IMR-90 (cell line): Measurements from ENCODE around the gene STAT1. TPM values are rescaled to one million over a fixed set of nuclear protein-coding genes. Genes with fewer than 3 reads are reported as not detected.
A peak's percentile ranks its signal among the peaks of the same experiment; 100 is the strongest.

Source experiments
- ATAC-seq: fragments of 200-7000 bp; cut with Tn5 transposase; 2 replicates; pipeline ENCODE4 v1.9.1; 2020; ENCODE audit warnings: low read depth, mild to moderate bottlenecking, moderate library complexity
- BruUV-seq: library from RNA; stranded (reverse); fragments of 400-500 nt; replicated peaks from 2 replicates; lab custom pipeline; 2021; lab: Mats Ljungman, UMichigan
- CTCF ChIA-PET: fragments of 300-600 bp; formaldehyde crosslinking; extraction: SDS; loops from one replicate; lab custom pipeline; 2021; ENCODE audit warnings: antibody characterized with exemption; lab: Yijun Ruan, JAX
- POLR2A ChIA-PET: fragments of 300-600 bp; sonication (Branson Sonifier 250); formaldehyde crosslinking; loops from one replicate; lab custom pipeline; 2022; ENCODE audit warnings: antibody characterized with exemption; ENCODE audit not compliant: unreplicated experiment; lab: Charles Lee
- DNase-seq: peaks from one replicate; pipeline ENCODE4 v3.0.0; 2013
- H2AFZ ChIP-seq: replicated peaks from 2 replicates; pipeline ENCODE3; 2013; ENCODE audit warnings: low read length, mild to moderate bottlenecking; ENCODE audit not compliant: poor library complexity
- H2AK5ac ChIP-seq: 2 replicates; pipeline ENCODE4 v1.6.1; 2013; ENCODE audit warnings: low read depth, low read length, inconsistent platforms
- H2AK9ac ChIP-seq: replicated peaks from 2 replicates; pipeline ENCODE3; 2013; ENCODE audit warnings: mild to moderate bottlenecking, low read depth, low read length, moderate library complexity; ENCODE audit not compliant: poor library complexity
- H2BK120ac ChIP-seq: 2 replicates; pipeline ENCODE4 v1.6.1; 2013; ENCODE audit warnings: low read depth, low read length, inconsistent platforms
- H2BK15ac ChIP-seq: 3 replicates; pipeline ENCODE4 v1.6.1; 2013; ENCODE audit warnings: low read depth, low read length, inconsistent platforms
- H2BK20ac ChIP-seq: 2 replicates; pipeline ENCODE4 v1.6.1; 2013; ENCODE audit warnings: low read depth, mild to moderate bottlenecking, inconsistent platforms, low read length, moderate library complexity
- H2BK5ac ChIP-seq: 2 replicates; pipeline ENCODE4 v1.6.1; 2013; ENCODE audit warnings: mild to moderate bottlenecking, low read depth, low read length, inconsistent platforms; ENCODE audit not compliant: poor library complexity, severe bottlenecking
- H3K14ac ChIP-seq: replicated peaks from 2 replicates; pipeline ENCODE4 v1.6.1; 2013; ENCODE audit warnings: low read depth, low read length, inconsistent platforms
- H3K18ac ChIP-seq: 2 replicates; pipeline ENCODE4 v1.6.1; 2013; ENCODE audit warnings: low read depth, low read length, control low read depth
- H3K23ac ChIP-seq: 2 replicates; pipeline ENCODE4 v1.6.1; 2013; ENCODE audit warnings: low read depth, low read length, inconsistent platforms
- H3K27ac ChIP-seq: 2 replicates; pipeline ENCODE4 v1.5.1; 2013; ENCODE audit warnings: mild to moderate bottlenecking, control low read depth, low read length; ENCODE audit not compliant: insufficient read depth
- H3K27me3 ChIP-seq: 2 replicates; pipeline ENCODE4 v1.6.1; 2013; ENCODE audit warnings: low read length; ENCODE audit not compliant: control insufficient read depth, insufficient read depth
- H3K36me3 ChIP-seq: 2 replicates; pipeline ENCODE4 v1.6.1; 2013; ENCODE audit warnings: low read length, mixed read lengths; ENCODE audit not compliant: control insufficient read depth, insufficient read depth
- H3K4ac ChIP-seq: 2 replicates; pipeline ENCODE4 v1.6.1; 2013; ENCODE audit warnings: low read depth, low read length, inconsistent platforms
- H3K4me1 ChIP-seq: 2 replicates; pipeline ENCODE4 v1.6.1; 2013; ENCODE audit warnings: low read length, mixed read lengths; ENCODE audit not compliant: control insufficient read depth, insufficient read depth
- H3K4me2 ChIP-seq: 2 replicates; pipeline ENCODE4 v1.6.1; 2013; ENCODE audit warnings: low read depth, mild to moderate bottlenecking, control low read depth, low read length, moderate library complexity
- H3K4me3 ChIP-seq: 2 replicates; pipeline ENCODE4 v1.5.1; 2013; ENCODE audit warnings: low read depth, mild to moderate bottlenecking, control low read depth, low read length, moderate library complexity; ENCODE audit not compliant: insufficient read depth
- H3K56ac ChIP-seq: 2 replicates; pipeline ENCODE4 v1.6.1; 2013; ENCODE audit warnings: low read length, inconsistent platforms; ENCODE audit not compliant: insufficient read depth; ENCODE audit errors: extremely low read depth
- H3K79me1 ChIP-seq, 2 experiments: 2 replicates each; pipeline ENCODE4 v1.6.1; 2013; ENCODE audit warnings: low read length in 2 of 2, inconsistent platforms in 1 of 2, low read depth in 1 of 2
- H3K9ac ChIP-seq: 2 replicates; pipeline ENCODE4 v1.6.1; 2013; ENCODE audit warnings: low read depth, low read length, control low read depth
- H3K9me1 ChIP-seq: 2 replicates; pipeline ENCODE4 v1.6.1; 2013; ENCODE audit warnings: low read length, inconsistent platforms; ENCODE audit not compliant: insufficient read depth
- H3K9me3 ChIP-seq: 2 replicates; pipeline ENCODE4 v1.6.1; 2013; ENCODE audit warnings: low read length; ENCODE audit not compliant: control insufficient read depth, insufficient read depth
- H4K20me1 ChIP-seq: 2 replicates; pipeline ENCODE4 v1.6.1; 2013; ENCODE audit warnings: low read length, inconsistent platforms; ENCODE audit not compliant: insufficient read depth
- H4K5ac ChIP-seq: 2 replicates; pipeline ENCODE4 v1.6.1; 2013; ENCODE audit warnings: mild to moderate bottlenecking, low read depth, low read length, control low read depth
- H4K8ac ChIP-seq, 2 experiments: 2 replicates each; pipeline ENCODE4 v1.6.1; 2013; ENCODE audit warnings: low read depth in 2 of 2, low read length in 2 of 2, control low read depth in 1 of 2, inconsistent platforms in 1 of 2
- H4K91ac ChIP-seq: 2 replicates; pipeline ENCODE4 v1.6.1; 2013; ENCODE audit warnings: low read depth, low read length, inconsistent platforms; ENCODE audit not compliant: insufficient read depth
- CEBPB ChIP-seq: IDR thresholded peaks from 2 replicates; pipeline ENCODE4 v1.6.1; 2012; ENCODE audit warnings: low read depth, low read length, improper control_type of control experiment
- CTCF ChIP-seq: conservative IDR thresholded peaks from 2 replicates; pipeline ENCODE4 v1.5.1; 2012; ENCODE audit warnings: mild to moderate bottlenecking, low read depth, low read length, improper control_type of control experiment
- FOS ChIP-seq: fragments of 150-350 bp; IDR thresholded peaks from 2 replicates; pipeline ENCODE4 v1.6.1; 2016; ENCODE audit warnings: low read depth, low read length
- RAD21 ChIP-seq: IDR thresholded peaks from 2 replicates; pipeline ENCODE4 v1.6.1; 2012; ENCODE audit warnings: low read length, improper control_type of control experiment
- WGBS, 2 experiments: methylation state at CpG; one replicate each; pipeline versions ENCODE4 v1.1.5 to v1.1.7; 2013; ENCODE audit warnings: missing lambda C conversion rate in 2 of 2; ENCODE audit not compliant: insufficient read length in 1 of 2; ENCODE audit errors: extremely low coverage in 2 of 2; 5-methylcytosine and 5-hydroxymethylcytosine counted together
- dilution Hi-C: fragments of 300-500 bp; cut with HindIII; formaldehyde crosslinking; loops from one replicate; pipeline ENCODE4 v1.14.3; 2018; ENCODE audit warnings: low sequenced_read_pairs; ENCODE audit not compliant: unreplicated experiment
- in situ Hi-C: fragments of 300-500 bp; cut with MboI; formaldehyde crosslinking; loops from 3 replicates; pipeline ENCODE4 v1.14.3; 2019; ENCODE audit warnings: low sequenced_read_pairs, inconsistent platforms, mixed read lengths
- intact Hi-C: fragments of 100-400 bp; cut with micrococcal nuclease; formaldehyde crosslinking; loops from 2 replicates; pipeline ENCODE4 v1.10.0; 2022
- polyA plus RNA-seq, 3 experiments: library from polyadenylated mRNA; depleted of rRNA; stranded (reverse); fragments of >200 nt; gene quantifications; 2 replicates each; pipeline ENCODE4 v1.2.3, GENCODE V29; 2012; ENCODE audit warnings: low replicate concordance in 1 of 3
- total RNA-seq: library from RNA; depleted of rRNA; stranded (reverse); fragments of >200 nt; gene quantifications from 2 replicates; pipeline ENCODE4 v1.2.3, GENCODE V29; 2012

STAT1 gene
- total and polyA plus RNA-seq, 2 of the 4 experiments (the other 2 are of a cell fraction) = 43.2 to 67.9 TPM

DNA sequence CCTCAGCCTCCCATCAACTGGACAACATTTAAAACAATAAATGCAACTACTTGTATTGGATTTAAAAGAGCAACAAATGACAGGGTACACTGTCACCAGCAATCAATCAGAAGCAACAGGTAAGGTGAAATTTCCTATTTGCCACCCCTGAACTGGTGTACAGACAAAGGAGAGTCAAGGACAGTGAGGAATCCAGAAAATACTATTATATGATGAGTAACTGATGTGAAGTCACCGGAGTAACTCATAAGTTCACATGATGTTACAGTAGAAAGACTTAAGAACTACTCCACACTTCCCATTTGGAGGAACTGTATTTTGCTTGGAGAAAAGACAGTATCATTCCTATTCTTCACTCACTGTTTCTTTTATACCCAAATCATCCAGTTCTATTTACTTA is 4.1 kb upstream of the STAT1 start:
- no peak overlapping the region for H3K18ac ChIP-seq
- in situ Hi-C loops (no loop called here), intact Hi-C loops (no loop called here), dilution Hi-C loops (no loop called here)
- H3K4me1 ChIP-seq = peaks cover 16% of the 10 kb centered on the region
- H3K23ac ChIP-seq = no peak overlapping the region
- no peak overlapping the region for H3K27ac ChIP-seq
- no peak overlapping the region for H4K8ac ChIP-seq
- POLR2A ChIA-PET = no interaction called here
- no peak overlapping the region for H3K4ac ChIP-seq
- H3K36me3 ChIP-seq = no peaks in the 10 kb centered on the region
- H3K4me2 ChIP-seq = no peak overlapping the region
- peaks cover 10 to 37% of the 10 kb centered on the region in 2 experiments for H3K79me1 ChIP-seq
- H4K91ac ChIP-seq = no peak overlapping the region
- no peak overlapping the region for H3K9ac ChIP-seq
- no peak overlapping the region for H2AK5ac ChIP-seq
- H2BK15ac ChIP-seq = no peak overlapping the region
- peaks cover 15% of the 10 kb centered on the region; the same call in 1 of the 2 replicates for H3K9me1 ChIP-seq
- CTCF ChIA-PET = no interaction called here
- no peak overlapping the region for H2BK120ac ChIP-seq
- H3K4me3 ChIP-seq = no peak overlapping the region
- H3K56ac ChIP-seq = no peak overlapping the region
- no peak overlapping the region for H2AFZ ChIP-seq
- H2BK20ac ChIP-seq = no peak overlapping the region
- H4K5ac ChIP-seq = no peak overlapping the region
- no CpG with 5 or more reads among the region's 1 CpG for WGBS, 2 experiments
- TF ChIP-seq FOS (no peak), RAD21 (no peak), CTCF (no peak), CEBPB (no peak)
- peak; percentile 35 for DNase-seq
- ATAC-seq = no peak
- H2BK5ac ChIP-seq = no peak overlapping the region
- no peak overlapping the region for H2AK9ac ChIP-seq
- H3K27me3 ChIP-seq = no peaks in the 10 kb centered on the region
- H4K20me1 ChIP-seq = no peaks in the 10 kb centered on the region
- no peaks in the 10 kb centered on the region for H3K9me3 ChIP-seq
- BruUV-seq = no TSS peak
- H3K14ac ChIP-seq = no peak overlapping the region
